HepG2 (cell line): ENCODE measurements around the gene ENO3.

Experiments
- CTCF ChIP-seq: sonication (generic); formaldehyde crosslinking; IDR thresholded peaks from 2 replicates; pipeline ENCODE4 v1.5.0; 2020; ENCODE audit warnings: mild to moderate bottlenecking, missing genetic modification reagents, moderate library complexity
- FOXK1 ChIP-seq: sonication (generic); formaldehyde crosslinking; IDR thresholded peaks from 2 replicates; pipeline ENCODE4 v1.4.0; 2020; ENCODE audit warnings: low read depth, missing genetic modification reagents, borderline replicate concordance
- FOXP4 ChIP-seq: sonication (generic); formaldehyde crosslinking; IDR thresholded peaks from 2 replicates; pipeline ENCODE4 v1.4.0; 2020; ENCODE audit warnings: missing genetic modification reagents
- GABPB1 ChIP-seq: IDR thresholded peaks from 2 replicates; pipeline ENCODE4 v1.6.1; 2016; ENCODE audit warnings: mild to moderate bottlenecking, missing genetic modification reagents, moderate library complexity, missing compliant biosample characterization
- NCOA5 ChIP-seq: sonication (generic); formaldehyde crosslinking; IDR thresholded peaks from 2 replicates; pipeline ENCODE4 v1.4.0; 2020; ENCODE audit warnings: missing genetic modification reagents
- TBP ChIP-seq: sonication (generic); formaldehyde crosslinking; IDR thresholded peaks from 2 replicates; pipeline ENCODE4 v1.5.0; 2020; ENCODE audit warnings: missing genetic modification reagents
- TCF7L2 ChIP-seq: IDR thresholded peaks from 2 replicates; pipeline ENCODE4 v1.6.1; 2011; ENCODE audit warnings: mild to moderate bottlenecking, low read depth, low read length, moderate library complexity
- ZNF12 ChIP-seq: sonication (generic); formaldehyde crosslinking; IDR thresholded peaks from 2 replicates; pipeline ENCODE4 v1.5.0; 2020; ENCODE audit warnings: missing genetic modification reagents
- ZNF510 ChIP-seq: sonication (generic); formaldehyde crosslinking; IDR thresholded peaks from 2 replicates; pipeline ENCODE4 v1.4.0; 2020; ENCODE audit warnings: low read depth, mild to moderate bottlenecking, missing genetic modification reagents
- ZNF512 ChIP-seq: sonication (generic); formaldehyde crosslinking; IDR thresholded peaks from 2 replicates; pipeline ENCODE4 v1.4.0; 2020; ENCODE audit warnings: mild to moderate bottlenecking, missing genetic modification reagents

GRCh38 chr17:4972322-4972721 is 21.4 kb downstream of the ENO3 start:
- TF ChIP-seq ZNF12 (CRISPR knock-in tag) (no peak), TBP (CRISPR knock-in tag) (no peak), CTCF (CRISPR knock-in tag) (no peak), ZNF510 (CRISPR knock-in tag) (no peak), FOXP4 (CRISPR knock-in tag) (no peak), TCF7L2 (no peak), GABPB1 (CRISPR knock-in tag) (no peak), NCOA5 (no peak), FOXK1 (CRISPR knock-in tag) (no peak), ZNF512 (CRISPR knock-in tag) (no peak)
